Astrocyte of the spinal cord (primary cell): Measurements from ENCODE around the gene PRRC2A.

Experiments used
- DNase-seq: peaks from one replicate; pipeline ENCODE4 v3.0.0; 2011; ENCODE audit warnings: low read depth, low spot score
- H3K4me3 ChIP-seq: 2 replicates; pipeline ENCODE4 v1.5.1; 2011; ENCODE audit warnings: low read depth, mild to moderate bottlenecking, low read length, moderate library complexity
- CTCF ChIP-seq: IDR thresholded peaks from 2 replicates; pipeline ENCODE4 v1.5.1; 2012; ENCODE audit warnings: low read depth, mild to moderate bottlenecking, low read length, inconsistent platforms
- in situ Hi-C: cut with HindIII; loops from 2 replicates; pipeline ENCODE4 v1.10.0; 2017; ENCODE audit warnings: low sequenced_read_pairs

PRRC2A gene

GRCh38 chr6:31639043-31639442 lies 18.5 kb downstream of the PRRC2A start:
- no peak for DNase-seq
- TF ChIP-seq CTCF = no peak
- in situ Hi-C loops = no loop called here
- H3K4me3 ChIP-seq = no peak overlapping the region

DNA sequence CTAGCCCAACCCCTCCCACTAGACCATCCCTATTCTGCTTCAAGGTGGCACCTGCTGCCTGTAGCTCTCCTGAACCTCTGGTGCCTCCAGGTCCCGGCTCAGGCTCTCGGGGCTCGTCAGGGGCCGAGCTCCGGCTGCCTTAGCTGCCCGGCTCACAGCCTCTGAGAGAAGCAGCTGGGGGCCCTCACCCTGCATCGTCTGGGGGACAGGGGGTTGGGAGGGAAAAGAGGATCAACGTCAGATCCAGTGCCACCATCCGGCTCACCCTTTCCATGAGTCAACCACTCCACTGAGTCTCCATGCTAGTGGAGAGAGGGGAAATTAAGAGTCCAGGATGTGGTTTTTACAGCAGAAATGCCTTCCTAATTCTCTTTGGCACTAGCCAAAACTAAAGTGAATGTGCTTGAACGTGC lies 18.9 kb downstream of the PRRC2A start:
- peak; percentile 64 for DNase-seq
- in situ Hi-C loops = no loop called here

GRCh38 chr6:31640612-31641011 lies 20.1 kb downstream of the PRRC2A start:
- TF ChIP-seq CTCF = no peak
- H3K4me3 ChIP-seq = no peak overlapping the region
- in situ Hi-C loops = no loop called here
- DNase-seq = no peak

More for the DNA sequence above, 18.9 kb downstream of the PRRC2A start:
- H3K4me3 ChIP-seq = no peak overlapping the region
- no peak for TF ChIP-seq CTCF

GRCh38 chr6:31641370-31641769 lies 20.9 kb downstream of the PRRC2A start:
- in situ Hi-C loops = no loop called here
- H3K4me3 ChIP-seq = no peak overlapping the region
- TF ChIP-seq CTCF = no peak
- no peak for DNase-seq

GRCh38 chr6:31642798-31643570 lies 22.5 kb downstream of the PRRC2A start:
- no peak for TF ChIP-seq CTCF

DNA sequence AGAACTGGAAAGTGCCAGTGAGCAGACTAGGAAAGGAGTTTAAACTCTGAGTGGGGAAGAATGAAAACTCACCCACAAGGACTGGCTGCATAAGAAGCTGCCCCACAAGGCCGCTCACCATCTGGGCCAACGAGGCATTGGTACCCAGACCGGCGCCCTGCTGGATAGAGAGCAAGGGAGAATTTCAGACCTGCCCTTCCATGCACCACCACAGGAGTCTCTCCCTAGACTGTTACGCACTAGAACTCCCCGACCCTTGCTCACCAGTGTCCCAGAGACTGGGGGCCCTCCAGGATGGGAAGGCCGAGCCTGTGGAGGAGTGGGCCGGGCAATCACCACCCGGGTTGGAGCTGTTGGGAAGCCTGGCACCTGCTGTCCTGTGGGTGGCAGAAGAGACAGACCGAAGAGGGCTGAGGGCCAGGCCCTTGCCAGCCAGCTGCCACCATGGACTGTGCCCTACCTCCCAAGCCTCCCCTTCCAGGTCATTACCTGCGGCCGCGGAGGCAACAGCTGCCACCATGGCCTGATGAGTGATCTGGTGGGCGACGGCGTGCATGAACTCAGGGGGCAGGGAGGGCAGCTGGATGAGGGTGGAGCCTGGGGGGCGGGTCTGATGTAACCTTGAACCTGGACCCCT lies 23.4 kb downstream of the PRRC2A start:
- in situ Hi-C loops = no loop called here
- no peak for DNase-seq
- no peak for TF ChIP-seq CTCF
- H3K4me3 ChIP-seq = no peak overlapping the region

More at GRCh38 chr6:31642798-31643570, 22.5 kb downstream of the PRRC2A start:
- in situ Hi-C loops = no loop called here
- no peak overlapping the region for H3K4me3 ChIP-seq
- DNase-seq = no peak
